Stromal cell of bone marrow (primary cell): Measurements from ENCODE around the gene OR52K1.
"Not testable (repeated sequence)": the region's sequence is repeated elsewhere in the genome, so short reads cannot be mapped to it uniquely, and the experiment has no call there.

Experiments used
- DNase-seq: peaks from one replicate; pipeline ENCODE4 v3.0.0-alpha.2; 2012; ENCODE audit warnings: low read depth

The OR52K1 gene

DNA sequence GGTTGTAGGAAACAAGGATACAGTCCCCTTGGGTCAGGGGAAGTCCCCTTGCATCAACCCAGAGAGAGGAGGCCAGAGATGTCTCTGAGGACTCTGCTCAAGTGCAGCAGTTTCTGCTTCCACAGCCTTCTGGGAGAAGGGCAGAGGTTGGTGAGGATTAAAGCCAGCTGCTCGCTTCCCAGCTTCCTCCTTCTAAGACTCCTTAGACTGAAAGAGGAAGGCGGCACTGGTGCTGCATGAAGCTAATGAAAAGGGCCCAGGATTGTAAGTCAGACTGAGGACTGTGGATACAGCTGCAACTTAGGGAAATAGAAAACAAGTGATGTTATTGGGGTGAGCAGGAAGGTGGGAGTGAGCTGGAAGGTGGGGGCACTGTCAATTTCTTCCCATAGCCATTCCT lies at the start of gene OR52K1:
TSS of gene OR52K1 (plus strand) at position 202 of the 400 bp plus-strand sequence. CDS start 6,255 bp downstream, outside the sequence.
- DNase-seq = no peak

DNA sequence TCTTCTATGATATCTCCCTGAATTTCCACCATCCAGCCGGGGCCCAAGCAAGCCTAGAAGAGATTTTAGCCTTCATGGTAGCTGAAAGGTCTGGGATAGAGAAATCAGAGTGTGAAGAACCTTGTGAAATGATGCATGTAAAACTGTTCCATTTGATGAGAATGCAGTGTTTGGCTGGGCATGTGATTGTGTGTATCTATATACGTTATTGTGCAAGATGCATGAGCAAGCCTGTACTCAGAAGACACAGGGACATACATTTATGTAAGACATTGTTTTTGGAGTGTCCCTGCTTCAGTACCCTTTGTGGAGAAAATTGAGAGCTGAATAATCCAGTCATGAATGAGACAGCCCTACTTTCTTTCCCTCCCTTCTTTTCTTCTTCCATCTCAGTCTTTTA lies 48.6 kb upstream of the OR52K1 start:
- no peak for DNase-seq

DNA sequence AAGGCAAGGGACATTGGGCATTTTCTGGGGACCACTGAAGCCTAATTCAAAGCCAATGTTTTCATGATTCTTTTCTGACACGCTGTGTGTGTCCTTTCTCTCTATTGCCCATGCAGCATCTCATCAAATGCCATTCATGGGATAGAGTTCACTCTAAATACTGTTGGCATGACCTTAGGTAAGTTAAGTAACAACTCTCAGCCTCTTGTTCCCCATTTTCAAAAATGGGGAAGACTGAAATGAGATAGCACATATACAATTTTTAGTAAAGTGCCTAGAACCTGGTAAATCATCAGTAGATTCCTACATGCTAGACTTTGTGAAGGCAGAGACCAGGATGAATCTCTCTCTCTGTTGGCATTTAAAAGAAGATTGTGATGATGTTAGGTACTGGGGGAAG lies 46.0 kb upstream of the OR52K1 start:
- no peak for DNase-seq

DNA sequence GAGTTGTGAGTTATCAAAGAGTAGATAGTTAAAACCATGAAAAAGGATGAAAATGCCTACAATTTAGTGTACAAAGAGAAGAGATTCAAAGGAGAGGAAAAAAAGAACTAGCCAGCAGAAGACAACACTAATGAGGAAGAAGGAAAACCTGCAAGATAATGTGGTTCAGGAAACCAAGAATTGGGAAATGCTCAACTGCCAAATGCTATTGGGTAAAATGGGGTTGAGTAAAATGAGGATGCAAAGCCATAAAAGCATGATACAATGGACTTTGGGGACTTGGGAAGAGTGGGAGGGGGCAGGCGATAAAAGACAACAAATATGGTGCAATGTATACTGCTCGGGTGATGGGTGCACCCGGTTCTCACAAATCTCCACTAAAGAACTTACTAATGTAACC lies 40.9 kb upstream of the OR52K1 start:
- DNase-seq = no peak

DNA sequence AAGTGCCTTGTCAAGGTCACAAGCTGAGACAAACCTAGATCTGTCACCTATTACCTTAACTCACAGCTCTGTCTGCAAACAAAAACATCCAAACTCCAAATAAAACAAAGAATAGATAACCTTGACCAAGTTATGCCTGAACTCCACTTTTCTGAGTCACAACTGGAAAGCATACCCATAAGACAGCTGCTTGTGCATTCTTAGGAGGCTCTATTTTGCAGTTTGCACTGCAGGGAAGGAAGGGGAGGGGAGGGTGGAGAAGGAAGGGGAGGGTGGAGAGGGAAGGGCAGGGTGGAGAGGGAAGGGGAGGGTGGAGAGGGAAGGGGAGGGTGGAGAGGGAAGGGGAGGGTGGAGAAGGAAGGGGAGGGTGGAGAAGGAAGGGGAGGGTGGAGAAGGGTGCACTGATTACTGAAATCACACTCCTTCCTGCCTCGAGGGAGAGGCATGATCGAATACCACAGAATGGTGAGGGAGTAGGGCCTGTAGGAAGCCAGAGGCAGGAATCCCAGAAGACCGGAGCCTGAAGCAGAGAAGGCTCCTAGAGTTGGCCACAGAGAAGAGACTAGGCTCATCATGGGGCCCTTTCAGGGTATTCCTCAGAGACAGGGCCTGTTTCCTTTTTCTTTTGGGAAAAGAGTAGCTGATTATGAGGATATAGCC lies 39.1 kb upstream of the OR52K1 start:
- no peak for DNase-seq

DNA sequence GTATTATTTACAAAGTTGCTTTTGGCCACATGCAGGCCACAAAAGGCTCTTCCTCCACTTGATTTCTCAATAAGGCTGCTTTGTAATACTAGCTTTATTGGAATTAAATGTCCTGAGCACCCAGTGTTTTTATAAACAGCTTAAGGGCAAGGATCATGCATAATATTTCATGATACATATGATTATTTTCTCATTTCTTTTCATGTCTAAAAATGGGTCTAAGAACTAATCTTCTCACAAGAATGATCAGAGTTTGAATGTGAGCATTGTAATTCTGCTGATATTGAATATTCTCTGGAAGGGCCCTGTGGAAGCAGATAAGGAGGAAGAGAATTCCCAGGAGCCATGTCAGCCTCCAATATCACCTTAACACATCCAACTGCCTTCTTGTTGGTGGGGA lies 33.5 kb upstream of the OR52K1 start, which contains the start of gene OR52K2:
TSS of gene OR52K2 (plus strand) at position 301 of the 400 bp plus-strand sequence. CDS start at position 346, 45 bp downstream.
- no peak for DNase-seq

DNA sequence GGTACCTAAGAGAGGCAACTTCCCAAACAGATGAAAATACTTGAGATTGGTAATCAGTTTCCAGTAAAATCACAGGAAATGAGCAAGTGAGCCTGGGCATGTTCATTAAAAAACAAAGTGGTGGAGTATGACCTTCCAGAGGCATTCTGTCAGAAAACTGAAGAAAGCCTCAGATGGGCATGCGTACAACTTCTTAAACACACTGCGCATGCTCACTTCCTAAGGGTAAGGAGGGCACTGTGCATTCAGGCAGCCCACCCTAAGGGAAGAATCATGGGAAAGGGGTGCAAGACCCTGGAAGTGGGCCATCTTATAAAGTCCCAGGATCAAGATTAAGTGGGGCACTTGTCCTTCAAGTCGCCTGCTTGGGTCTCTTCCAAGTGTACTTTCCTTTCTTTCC lies 29.3 kb upstream of the OR52K1 start:
- no peak for DNase-seq

DNA sequence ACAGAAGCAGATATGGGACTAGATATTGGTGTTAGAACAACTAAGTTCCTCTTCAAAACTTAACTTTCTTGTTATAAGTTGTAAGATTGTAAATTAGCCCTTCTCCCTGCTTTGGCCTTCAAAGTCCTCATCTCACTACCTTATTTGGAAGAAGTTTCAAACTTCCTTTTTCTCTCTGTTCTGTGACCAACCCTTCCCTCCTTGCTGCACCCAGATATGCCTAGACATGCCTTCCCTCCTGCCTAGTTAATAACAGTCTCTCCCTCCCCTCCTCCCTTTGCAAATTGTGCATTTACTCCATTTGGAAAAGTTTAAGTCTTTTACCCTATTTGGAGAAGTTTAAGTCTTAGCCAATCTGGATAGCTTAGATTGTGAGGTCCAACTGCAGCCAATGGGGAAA lies 28.4 kb upstream of the OR52K1 start:
- DNase-seq = no peak

DNA sequence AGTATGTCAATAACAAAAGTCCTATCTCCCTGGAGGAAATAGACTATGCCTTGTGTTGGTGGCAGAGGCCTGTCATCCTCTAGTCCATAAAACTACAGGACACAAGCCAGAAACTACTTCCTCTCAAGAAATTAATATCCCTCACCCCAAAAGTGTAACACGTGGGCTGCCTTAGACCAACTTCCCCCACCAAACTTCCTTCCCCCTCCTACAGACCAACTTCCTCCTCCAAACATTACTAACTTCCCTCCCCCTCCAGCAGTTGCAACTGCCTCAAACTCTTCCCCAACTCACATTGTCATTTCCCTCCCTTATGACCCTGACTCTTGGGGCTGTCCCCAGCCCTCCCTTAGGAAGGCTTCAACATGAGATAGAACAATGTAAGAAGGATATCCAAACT lies 27.0 kb upstream of the OR52K1 start:
- DNase-seq = no peak

DNA sequence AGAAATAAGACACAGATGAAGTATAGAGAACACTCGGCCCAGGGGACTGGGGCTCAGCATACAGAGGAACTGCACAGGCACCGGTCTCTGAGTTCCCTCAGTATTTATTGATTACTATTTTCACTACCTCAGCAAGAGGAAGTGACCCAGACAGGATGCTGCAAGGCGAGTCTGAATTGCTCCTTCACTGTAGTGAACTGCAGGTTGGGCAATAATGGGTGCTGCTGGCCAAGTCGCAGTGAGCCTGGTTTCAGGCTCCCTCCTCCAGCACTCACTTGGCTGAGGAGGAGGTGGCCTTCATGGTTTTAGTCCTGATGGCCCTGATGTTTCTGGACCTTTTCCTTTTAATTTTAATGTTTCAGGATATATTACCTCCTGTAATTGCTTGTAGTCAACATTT lies 22.9 kb upstream of the OR52K1 start:
- DNase-seq = no peak

DNA sequence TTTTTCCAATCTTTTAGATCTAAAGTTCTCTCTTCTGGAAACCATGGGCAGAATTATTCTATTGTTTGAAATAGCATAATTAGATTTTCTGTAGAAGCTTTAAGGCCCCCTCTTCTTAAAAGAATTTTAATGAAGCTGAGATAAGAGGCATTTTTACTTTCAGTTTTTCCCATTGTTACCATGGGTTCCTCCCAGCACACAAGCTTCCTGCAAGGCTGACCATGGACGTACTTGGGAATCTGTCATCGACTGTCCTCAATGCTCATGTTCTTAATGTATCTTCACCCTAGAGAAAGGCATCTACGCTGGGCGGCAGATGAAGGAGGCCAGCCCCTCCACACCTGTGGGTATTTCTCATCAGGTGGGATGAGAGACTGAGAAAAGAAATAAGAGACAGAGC lies 22.3 kb upstream of the OR52K1 start:
- no peak for DNase-seq

DNA sequence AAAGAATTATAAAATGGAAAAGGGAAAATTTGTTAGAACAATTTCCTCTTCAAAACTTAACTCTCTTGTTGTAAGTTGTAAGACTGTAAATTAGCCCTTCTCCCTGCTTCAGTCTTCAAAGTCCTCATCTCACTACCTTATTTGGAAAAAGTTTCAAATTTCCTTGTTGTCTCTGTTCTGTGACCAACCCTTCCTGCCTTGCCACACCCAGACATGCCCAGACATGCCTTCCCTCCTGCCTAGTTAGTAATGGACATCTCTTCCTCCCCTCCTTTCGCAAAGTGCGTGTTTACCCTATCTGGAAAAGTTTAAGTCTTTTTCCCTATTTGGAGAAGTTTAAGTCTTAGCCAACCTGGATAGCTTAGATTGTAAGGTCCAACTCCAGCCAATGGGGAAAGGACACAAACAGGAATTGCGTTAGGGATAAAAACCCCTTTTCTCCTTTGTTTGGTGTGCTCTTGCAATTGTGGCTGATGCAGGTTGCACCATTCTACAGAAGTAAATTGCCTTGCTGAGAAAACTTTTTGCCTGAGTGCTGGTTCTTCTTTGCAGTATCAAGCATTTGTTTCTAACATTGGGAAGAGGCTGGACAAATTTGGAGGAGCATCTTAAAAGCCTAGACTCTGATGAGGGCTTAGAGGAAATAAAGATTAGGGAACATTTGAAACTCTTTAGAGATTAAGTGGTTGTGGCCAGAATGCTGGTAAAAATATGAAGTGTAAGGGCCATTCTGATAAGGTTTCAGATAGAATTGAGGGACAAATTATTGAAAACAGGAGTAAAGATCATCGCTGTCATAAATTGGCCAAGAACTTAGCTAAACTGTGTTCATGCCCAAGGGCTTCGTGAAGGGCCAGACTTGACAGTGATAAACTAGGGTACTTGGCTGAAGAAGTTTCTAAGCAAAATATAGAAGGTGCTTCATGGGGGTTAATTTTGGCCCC lies 18.0 kb upstream of the OR52K1 start:
- DNase-seq = no peak

DNA sequence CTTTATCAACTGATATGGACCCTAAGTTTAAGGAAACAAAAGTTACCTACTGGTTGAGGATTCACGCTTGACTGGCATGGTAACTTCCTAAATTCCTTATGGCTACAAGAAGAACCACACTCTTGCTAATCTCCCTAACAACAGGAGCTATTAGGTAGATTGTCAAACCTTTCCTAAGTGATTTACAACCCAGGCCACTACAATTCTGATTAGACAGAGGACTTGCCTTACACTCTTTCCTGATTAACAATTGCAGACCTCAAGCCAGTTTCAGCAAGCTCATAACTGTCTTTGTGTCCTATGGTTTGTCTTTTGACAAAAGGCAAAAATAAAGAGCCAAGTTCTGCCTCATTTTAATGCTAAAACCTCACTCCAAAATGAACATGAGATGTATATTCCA lies 17.0 kb upstream of the OR52K1 start:
- DNase-seq = no peak

DNA sequence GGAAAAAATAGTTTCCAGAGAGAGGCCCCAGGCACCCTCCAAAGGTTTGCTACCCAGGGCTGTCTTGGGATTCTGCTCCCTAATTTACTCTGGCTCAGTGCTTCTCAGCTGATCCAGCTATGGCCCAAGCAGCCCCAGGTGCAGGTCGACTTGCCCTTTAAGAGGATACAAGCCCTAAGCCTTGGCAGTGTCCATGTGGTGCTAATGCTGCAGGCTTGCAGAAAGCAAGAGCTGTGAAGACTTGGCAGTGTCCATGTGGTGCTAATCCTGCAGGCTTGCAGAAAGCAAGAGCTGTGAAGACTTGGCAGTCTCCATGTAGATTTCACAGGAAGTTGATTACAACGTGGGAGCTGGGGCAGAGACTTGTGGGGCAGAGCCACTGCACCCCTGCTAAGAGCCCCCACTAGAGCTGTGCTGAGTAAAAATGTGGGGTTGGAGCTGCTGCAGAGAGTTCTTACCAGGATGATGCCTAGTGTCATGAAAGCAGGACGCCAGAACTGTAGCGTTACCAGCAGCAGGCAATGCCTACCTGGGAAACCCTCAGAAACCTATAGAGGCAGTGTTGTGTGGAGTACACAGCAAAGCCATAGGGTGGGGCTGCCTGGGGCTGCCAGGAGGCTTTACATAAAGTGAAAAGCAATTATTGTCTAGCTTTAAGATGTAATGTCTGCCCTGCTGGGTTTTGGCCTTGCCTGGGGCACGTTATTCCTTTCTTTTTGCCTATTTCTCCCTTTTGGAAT lies 16.1 kb upstream of the OR52K1 start:
- DNase-seq = no peak

DNA sequence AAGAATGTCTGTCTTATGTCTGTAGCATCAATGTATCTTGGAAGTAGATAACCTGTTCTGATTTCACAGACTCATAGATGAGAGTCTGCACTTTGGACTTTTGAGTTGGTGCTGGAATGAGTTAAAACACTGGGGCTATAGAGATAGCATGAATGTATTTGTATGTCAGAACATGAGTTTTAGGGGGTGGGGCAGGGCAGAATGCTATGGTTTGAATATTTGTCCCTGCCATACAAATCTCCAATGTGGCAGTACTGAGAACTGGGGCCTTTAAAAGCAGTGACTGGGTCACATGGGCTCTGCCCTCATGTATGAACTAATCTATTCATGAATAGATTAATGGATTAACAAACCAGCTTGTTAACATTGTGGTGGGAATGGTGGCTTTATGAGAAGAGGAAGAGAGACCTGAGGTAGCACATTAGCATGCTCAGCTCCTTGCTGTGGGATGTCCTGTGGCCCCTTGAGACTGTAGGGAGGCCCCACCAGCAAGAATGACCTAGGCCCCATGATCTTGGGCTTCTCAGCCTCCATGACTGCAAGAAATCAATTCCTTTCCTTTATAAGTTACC lies 15.5 kb upstream of the OR52K1 start:
- DNase-seq = no peak

DNA sequence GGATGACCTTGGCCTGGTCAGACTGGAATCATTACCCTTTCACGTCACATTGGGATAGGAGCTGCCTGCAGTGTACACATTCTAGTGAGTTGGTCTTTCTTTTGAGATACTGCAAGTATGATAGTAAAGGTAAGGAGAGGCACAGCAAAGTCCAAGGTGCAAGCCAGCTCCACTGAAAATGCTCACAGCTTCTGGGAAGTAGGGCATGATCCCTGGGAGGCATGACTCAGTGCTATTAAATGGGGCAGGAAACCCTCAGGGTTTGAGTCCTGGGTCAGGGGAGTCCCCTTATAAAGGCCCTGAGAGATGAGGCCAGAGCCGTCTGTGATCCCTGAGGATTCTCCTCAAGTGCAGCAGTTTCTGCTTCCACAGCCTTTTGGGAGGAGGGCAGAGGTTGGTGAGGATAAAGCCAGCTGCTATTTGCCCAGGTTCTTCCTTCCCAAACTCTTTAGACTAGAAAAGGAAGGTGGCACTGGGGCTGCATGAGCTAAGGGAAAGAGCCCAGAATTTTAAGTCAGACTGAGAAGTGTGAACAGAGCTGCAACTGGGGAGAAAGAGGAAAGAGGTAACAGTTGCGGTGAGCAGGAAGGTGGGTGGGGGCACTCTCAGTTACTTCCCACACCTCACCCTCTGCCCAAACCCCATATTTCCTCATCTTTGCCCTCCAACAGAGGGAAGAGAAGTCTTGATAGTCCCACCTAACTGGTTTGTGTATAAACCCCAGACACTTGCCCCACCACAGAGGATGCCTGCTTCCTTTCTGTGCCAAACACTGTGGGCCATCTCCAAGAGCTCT lies 14.4 kb upstream of the OR52K1 start:
- DNase-seq = no peak

DNA sequence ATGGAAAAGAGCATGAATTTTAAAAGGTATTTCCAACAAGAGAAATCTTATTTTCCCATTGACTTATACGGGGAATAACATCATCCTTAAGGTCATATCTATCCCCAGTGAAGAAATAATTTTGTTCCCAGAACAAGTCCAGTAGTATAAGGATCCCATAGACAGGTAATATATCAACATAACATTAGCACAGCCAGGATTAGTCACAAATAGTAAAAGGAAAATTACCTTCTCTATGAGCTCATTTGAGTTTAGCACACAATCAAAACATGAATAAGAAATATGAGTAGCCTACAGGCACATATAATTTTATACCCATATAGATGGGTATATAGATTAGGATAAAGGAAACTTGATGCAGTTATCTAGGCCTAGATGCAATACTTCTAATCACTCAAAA lies 2.8 kb upstream of the OR52K1 start:
- no peak for DNase-seq

DNA sequence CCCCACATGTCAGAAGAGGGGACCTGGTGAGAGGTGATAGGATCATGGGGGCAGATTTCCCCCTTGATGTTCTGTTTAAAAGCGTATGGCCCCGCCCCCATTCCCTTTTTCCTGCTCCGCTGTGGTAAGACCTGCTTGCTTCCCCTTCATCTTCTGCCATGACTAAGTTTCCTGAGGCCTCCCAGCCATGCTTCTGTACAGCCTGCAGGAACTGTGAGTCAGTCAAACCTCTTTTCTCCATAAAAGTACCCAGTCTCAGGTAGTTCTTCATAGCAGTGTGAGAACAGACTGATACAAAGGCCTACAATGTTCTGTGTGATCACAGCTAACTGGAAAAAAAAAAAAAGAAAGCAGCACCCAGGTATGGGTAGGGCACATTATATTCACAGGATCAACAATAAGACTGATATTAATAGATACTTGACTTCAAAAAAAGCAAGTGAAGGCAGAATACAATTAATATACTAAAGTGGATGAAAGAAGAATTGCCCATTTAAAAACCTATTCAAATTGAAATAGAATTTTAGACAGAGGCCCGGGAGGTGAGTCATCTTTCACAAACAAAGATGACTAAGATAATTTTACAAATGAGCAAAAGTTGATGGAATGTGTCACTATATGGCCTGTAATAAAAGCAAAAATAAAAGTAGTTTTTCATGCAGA lies 1.7 kb upstream of the OR52K1 start:
- peak; percentile 28 for DNase-seq

DNA sequence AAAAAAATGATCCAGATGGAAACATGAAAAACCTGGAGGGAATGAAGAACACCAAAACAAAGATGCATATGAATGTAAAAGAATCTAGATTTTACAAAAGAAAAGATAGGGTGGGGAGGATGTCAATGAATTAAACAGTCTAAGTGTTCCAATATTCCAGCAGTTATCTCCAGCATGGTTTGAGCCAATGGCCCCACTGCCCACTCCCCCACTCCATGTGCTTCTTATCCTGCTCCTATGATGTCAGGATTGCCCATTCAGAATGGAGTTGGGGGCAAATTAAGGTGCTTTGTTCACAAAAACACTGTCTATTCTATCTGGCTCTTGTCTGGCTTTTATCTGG lies 1.2 kb upstream of the OR52K1 start:
- no peak for DNase-seq

DNA sequence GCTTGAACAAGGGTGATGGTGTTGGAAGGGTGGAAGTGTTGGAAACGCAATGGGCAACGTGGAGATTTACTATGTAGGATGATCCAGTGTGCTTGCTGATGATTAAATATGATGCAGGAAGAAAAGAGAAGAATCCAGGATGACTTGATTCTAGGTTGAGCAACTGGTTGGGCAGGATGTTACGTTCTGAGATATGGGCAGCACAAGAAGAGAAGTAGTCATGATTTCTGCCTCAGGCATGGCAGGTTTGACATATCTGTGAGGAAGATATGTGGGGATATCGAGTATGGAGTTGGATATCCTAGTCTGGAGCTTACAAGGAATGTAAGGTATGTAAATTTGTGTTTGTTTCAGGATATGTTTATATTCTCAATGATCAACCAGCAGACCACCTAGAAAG lies 1.9 kb downstream of the OR52K1 start:
- no peak for DNase-seq

DNA sequence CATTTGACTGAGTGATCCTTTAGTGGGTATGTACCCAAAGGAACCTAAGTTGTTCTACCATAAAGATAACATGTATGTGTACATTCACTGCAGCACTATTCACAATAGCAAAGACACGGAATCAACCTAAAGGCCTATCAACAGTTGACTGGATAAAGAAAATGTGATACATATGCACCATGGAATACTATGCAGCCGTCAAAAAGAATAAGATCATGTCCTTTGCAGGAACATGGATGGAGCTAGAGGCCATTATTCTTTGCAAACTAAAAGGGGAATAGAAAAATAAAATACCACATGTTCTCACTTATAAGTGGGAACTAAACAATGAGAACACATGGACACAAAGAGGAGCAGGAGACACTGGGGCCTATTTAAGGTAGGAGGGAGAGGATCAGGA lies 9.0 kb downstream of the OR52K1 start:
- not testable (repeated sequence) for DNase-seq
